ENCODE data around the gene PDZRN3.
A peak's percentile ranks its signal among the peaks of the same experiment; 100 is the strongest.

The PDZRN3 gene

GRCh38 chr3:73353649-73354217 is 271.0 kb downstream of the PDZRN3 start:
- CTCF ChIA-PET: no interaction called here
- no peak for TF ChIP-seq HDGF (IDR thresholded peaks at IDR 0.05; ENCODE audit: borderline replicate concordance)
- no peak for TF ChIP-seq ZNF384 (IDR thresholded peaks at IDR 0.05)
- no peak for TF ChIP-seq L3MBTL2 (conservative IDR thresholded peaks at IDR 0.05)
- TF ChIP-seq PKNOX1 (IDR thresholded peaks at IDR 0.05): peak; percentile 34; the same call in 1 of the 2 replicates
- no peak for DNase-seq (ENCODE audit: extremely low spot score)
- POLR2A ChIA-PET: no interaction called here

GRCh38 chr3:73352841-73353645 is 271.7 kb downstream of the PDZRN3 start:
- CTCF ChIA-PET: interaction anchor here (0.6 to 0.7 kb wide), 2 partner anchors 138 to 707 kb away, joined by 3 read pairs; no protein-coding TSS in a partner anchor
- no peak for DNase-seq (ENCODE audit: extremely low spot score)
- POLR2A ChIA-PET: no interaction called here
- TF ChIP-seq ZNF384 (IDR thresholded peaks at IDR 0.05) (peak; percentile 58), SUZ12 (IDR thresholded peaks at IDR 0.05) (no peak), ARNT (IDR thresholded peaks at IDR 0.05) (no peak), FOXA1 (IDR thresholded peaks at IDR 0.05) (no peak), CTBP1 (IDR thresholded peaks at IDR 0.05; ENCODE audit: borderline replicate concordance) (peak; percentile 65; the same call in 1 of the 2 replicates), FOXK2 (IDR thresholded peaks at IDR 0.05) (no peak), FOXM1 (IDR thresholded peaks at IDR 0.05; ENCODE audit: borderline replicate concordance) (no peak), SP1 (IDR thresholded peaks at IDR 0.05) (no peak), LEF1 (IDR thresholded peaks at IDR 0.05; ENCODE audit: borderline replicate concordance) (no peak), L3MBTL2 (conservative IDR thresholded peaks at IDR 0.05) (no peak), TARDBP (IDR thresholded peaks at IDR 0.05) (no peak), NFRKB (IDR thresholded peaks at IDR 0.05) (no peak), BHLHE40 (IDR thresholded peaks at IDR 0.05; ENCODE audit: borderline replicate concordance) (no peak), ELF4 (IDR thresholded peaks at IDR 0.05) (no peak), PKNOX1 (IDR thresholded peaks at IDR 0.05) (peak; percentile 60), HDGF (IDR thresholded peaks at IDR 0.05; ENCODE audit: borderline replicate concordance) (no peak)

- POLR2A ChIA-PET: no interaction called here
- no peak for TF ChIP-seq CTBP1 (IDR thresholded peaks at IDR 0.05; ENCODE audit: borderline replicate concordance)
- peak; percentile 67; the same call in 1 of the 2 replicates for TF ChIP-seq HDGF (IDR thresholded peaks at IDR 0.05; ENCODE audit: borderline replicate concordance)
- TF ChIP-seq TARDBP (IDR thresholded peaks at IDR 0.05): no peak
- TF ChIP-seq PKNOX1 (IDR thresholded peaks at IDR 0.05): peak; percentile 54; the same call in 1 of the 2 replicates
- no peak for TF ChIP-seq ELF4 (IDR thresholded peaks at IDR 0.05)
- no peak for TF ChIP-seq NFRKB (IDR thresholded peaks at IDR 0.05)
- no peak for TF ChIP-seq SP1 (IDR thresholded peaks at IDR 0.05)
- TF ChIP-seq BHLHE40 (IDR thresholded peaks at IDR 0.05; ENCODE audit: borderline replicate concordance): no peak
Observed at GRCh38 chr3:73351423-73352071, 273.2 kb downstream of the PDZRN3 start.

GRCh38 chr3:73350996-73351395 is 273.7 kb downstream of the PDZRN3 start:
- no peak for DNase-seq (ENCODE audit: extremely low spot score)
- ChIA-PET POLR2A (no interaction called here), CTCF (no interaction called here)
- TF ChIP-seq NFRKB (IDR thresholded peaks at IDR 0.05): no peak
- TF ChIP-seq ARNT (IDR thresholded peaks at IDR 0.05): no peak
- TF ChIP-seq L3MBTL2 (conservative IDR thresholded peaks at IDR 0.05): no peak
- TF ChIP-seq SP1 (IDR thresholded peaks at IDR 0.05): no peak
- TF ChIP-seq ELF4 (IDR thresholded peaks at IDR 0.05): no peak
- no peak for TF ChIP-seq HDGF (IDR thresholded peaks at IDR 0.05; ENCODE audit: borderline replicate concordance)
- TF ChIP-seq SUZ12 (IDR thresholded peaks at IDR 0.05): no peak
- no peak for TF ChIP-seq FOXA1 (IDR thresholded peaks at IDR 0.05)

More at GRCh38 chr3:73351423-73352071, 273.2 kb downstream of the PDZRN3 start:
- no peak for DNase-seq (ENCODE audit: extremely low spot score)
- CTCF ChIA-PET: no interaction called here

GRCh38 chr3:73349657-73350056 is 275.1 kb downstream of the PDZRN3 start:
- no peak for DNase-seq (ENCODE audit: extremely low spot score)
- CTCF ChIA-PET: no interaction called here
- POLR2A ChIA-PET: no interaction called here
- TF ChIP-seq SUZ12 (IDR thresholded peaks at IDR 0.05) (no peak), BHLHE40 (IDR thresholded peaks at IDR 0.05; ENCODE audit: borderline replicate concordance) (no peak), FOXA1 (IDR thresholded peaks at IDR 0.05) (no peak), HDGF (IDR thresholded peaks at IDR 0.05; ENCODE audit: borderline replicate concordance) (no peak), PKNOX1 (IDR thresholded peaks at IDR 0.05) (no peak), NFRKB (IDR thresholded peaks at IDR 0.05) (no peak), TARDBP (IDR thresholded peaks at IDR 0.05) (no peak), CTBP1 (IDR thresholded peaks at IDR 0.05; ENCODE audit: borderline replicate concordance) (no peak), L3MBTL2 (conservative IDR thresholded peaks at IDR 0.05) (no peak), SP1 (IDR thresholded peaks at IDR 0.05) (no peak), ELF4 (IDR thresholded peaks at IDR 0.05) (no peak), FOXM1 (IDR thresholded peaks at IDR 0.05; ENCODE audit: borderline replicate concordance) (no peak), ZNF384 (IDR thresholded peaks at IDR 0.05) (no peak), LEF1 (IDR thresholded peaks at IDR 0.05; ENCODE audit: borderline replicate concordance) (no peak), FOXK2 (IDR thresholded peaks at IDR 0.05) (no peak), ARNT (IDR thresholded peaks at IDR 0.05) (no peak)
